HepG2 (cell line): Measurements from ENCODE around the gene WNT9A. TPM values are rescaled to one million over a fixed set of nuclear protein-coding genes. Genes with fewer than 3 reads are reported as not detected.
A peak's percentile ranks its signal among the peaks of the same experiment; 100 is the strongest.

ENCODE experiments used
- ATAC-seq: fragments of 200-7000 bp; cut with Tn5 transposase; 3 replicates; pipeline ENCODE4 v1.9.1; 2020; ENCODE audit warnings: mild to moderate bottlenecking, moderate library complexity
- BruUV-seq: library from RNA; stranded (reverse); fragments of 400-500 nt; replicated peaks from 2 replicates; lab custom pipeline; 2021; lab: Mats Ljungman, UMichigan
- CTCF ChIA-PET: fragments of 300-600 bp; formaldehyde crosslinking; extraction: SDS; loops from one replicate; lab custom pipeline; 2021; ENCODE audit warnings: low total read pairs, inconsistent platforms, low intra/inter-chr PET ratio; lab: Yijun Ruan, JAX
- POLR2A ChIA-PET: fragments of 350-600 bp; sonication (Branson Sonifier 250); formaldehyde crosslinking; loops from one replicate; lab custom pipeline; 2020; ENCODE audit warnings: antibody characterized with exemption, inconsistent platforms; lab: Yijun Ruan, JAX
- DNase-seq: peaks from one replicate; pipeline ENCODE4 v3.0.0-alpha.2; 2015; ENCODE audit warnings: low spot score
- FAIRE-seq: peaks from 3 replicates; lab custom pipeline; 2011; peaks lifted over from hg19 to GRCh38; lab: Jason Lieb, UNC
- H2AFZ ChIP-seq: one replicate; pipeline ENCODE4 v1.6.1; 2011; ENCODE audit warnings: low read length, inconsistent platforms
- H3K27ac ChIP-seq: fragments of 300-600 bp; 3 replicates; pipeline ENCODE4 v1.8.0; 2011; ENCODE audit warnings: mixed run types, mild to moderate bottlenecking, mixed read lengths, low read length, inconsistent platforms; ENCODE audit not compliant: insufficient read depth; ENCODE audit errors: extremely low read length
- H3K27me3 ChIP-seq, 2 experiments: fragments of 200-600 bp in 1 of 2; 2 replicates in 1 of 2; 3 replicates in 1 of 2; pipeline versions ENCODE4 v1.6.0 to v1.8.0; 2011; ENCODE audit warnings: low read length in 2 of 2, mild to moderate bottlenecking in 2 of 2, moderate library complexity in 2 of 2, inconsistent platforms in 1 of 2; ENCODE audit not compliant: insufficient read depth in 2 of 2, control insufficient read depth in 1 of 2
- H3K36me3 ChIP-seq, 2 experiments: fragments of 200-600 bp in 1 of 2; replicated peaks in 1 of 2; 2 replicates in 1 of 2; 3 replicates in 1 of 2; pipeline versions ENCODE4 v1.5.1 to v1.8.0; 2011; ENCODE audit warnings: low read length in 2 of 2, inconsistent platforms in 1 of 2; ENCODE audit not compliant: insufficient read depth in 2 of 2, control insufficient read depth in 1 of 2
- H3K4me1 ChIP-seq: 2 replicates; pipeline ENCODE4 v1.5.1; 2012; ENCODE audit warnings: low read length, inconsistent platforms; ENCODE audit not compliant: insufficient read depth
- H3K4me2 ChIP-seq: 2 replicates; pipeline ENCODE4 v1.6.0; 2011; ENCODE audit warnings: low read depth, low read length, inconsistent platforms
- H3K4me3 ChIP-seq, 3 experiments: fragments of 200-600 bp in 1 of 3; sonication (generic), shearing (Covaris generic) in 1 of 3; replicated peaks in 1 of 3; 2 replicates each; pipeline ENCODE4 v1.5.1; 2011 to 2016; ENCODE audit warnings: low read length in 3 of 3, inconsistent platforms in 2 of 3, low read depth in 2 of 3, mild to moderate bottlenecking in 2 of 3, control low read depth in 1 of 3, mixed read lengths in 1 of 3; ENCODE audit not compliant: insufficient read depth in 1 of 3
- H3K79me2 ChIP-seq: one replicate; pipeline ENCODE4 v1.6.1; 2011; ENCODE audit warnings: low read length, inconsistent platforms; ENCODE audit not compliant: insufficient read depth
- H3K9ac ChIP-seq: 2 replicates; pipeline ENCODE4 v1.6.0; 2011; ENCODE audit warnings: mild to moderate bottlenecking, low read depth, low read length, inconsistent platforms; ENCODE audit not compliant: insufficient read depth
- H3K9me3 ChIP-seq: 2 replicates; pipeline ENCODE4 v1.5.1; 2012; ENCODE audit warnings: mild to moderate bottlenecking, low read length
- H4K20me1 ChIP-seq: 2 replicates; pipeline ENCODE4 v1.6.0; 2011; ENCODE audit warnings: inconsistent platforms, mild to moderate bottlenecking, low read length, moderate library complexity; ENCODE audit not compliant: insufficient read depth
- HNF4G ChIP-seq, 2 experiments: sonication (generic) in 1 of 2; formaldehyde crosslinking in 1 of 2; IDR thresholded peaks; 2 replicates each; pipeline versions ENCODE4 v1.4.0 to v1.6.1; 2011 to 2020; ENCODE audit warnings: borderline replicate concordance in 2 of 2, low read depth in 2 of 2, mild to moderate bottlenecking in 2 of 2, low read length in 1 of 2, missing genetic modification reagents in 1 of 2, moderate library complexity in 1 of 2
- HNRNPLL ChIP-seq: fragments of 200-400 bp; formaldehyde crosslinking; IDR thresholded peaks from 2 replicates; pipeline ENCODE4 v1.6.1; 2017; ENCODE audit warnings: mild to moderate bottlenecking, low read depth, low read length; ENCODE audit not compliant: poor library complexity, severe bottlenecking
- SETDB1 ChIP-seq: sonication (generic); formaldehyde crosslinking; IDR thresholded peaks from 2 replicates; pipeline ENCODE4 v1.5.1; 2020; ENCODE audit warnings: missing genetic modification reagents, mild to moderate bottlenecking, borderline replicate concordance
- ZBTB7A ChIP-seq: sonication (generic); formaldehyde crosslinking; IDR thresholded peaks from 2 replicates; pipeline ENCODE4 v1.8.0; 2022; ENCODE audit warnings: mild to moderate bottlenecking, missing genetic modification reagents
- ZNF644 ChIP-seq: IDR thresholded peaks from 2 replicates; pipeline ENCODE4 v1.6.1; 2016; ENCODE audit warnings: low read depth
- WGBS: methylation state at CpG from one replicate; pipeline ENCODE4 v1.1.6; 2017; ENCODE audit warnings: low lambda C conversion rate; 5-methylcytosine and 5-hydroxymethylcytosine counted together
- in situ Hi-C: cut with HindIII; loops from 2 replicates; pipeline ENCODE4 v1.10.0; 2017; ENCODE audit warnings: low pct_unique_long_range_greater_than_20kb; ENCODE audit not compliant: extremely low pct_ligation_motif_present
- intact Hi-C: fragments of 100-400 bp; cut with micrococcal nuclease; formaldehyde crosslinking; loops from one replicate; pipeline ENCODE4 v1.10.0; 2022; ENCODE audit not compliant: unreplicated experiment
- polyA plus RNA-seq, 8 experiments: library from polyadenylated mRNA; depleted of rRNA in 3 of 8; stranded (reverse) in 7 of 8; unstranded in 1 of 8; fragments of >200 nt; fragmentation: Illumina TruSeq in 4 of 8; extraction: Trizol in 4 of 8; gene quantifications; 2 replicates each; pipeline versions ENCODE4 v1.2.1 to v1.2.3, GENCODE V29; 2011 to 2016; ENCODE audit warnings: low read depth in 4 of 8, missing spikeins in 1 of 8, mixed read lengths in 1 of 8; ENCODE audit not compliant: insufficient read depth in 1 of 8
- total RNA-seq, 5 experiments: library from RNA; depleted of rRNA; stranded (reverse); fragments of >200 nt; fragmentation: Illumina TruSeq; extraction: Trizol; gene quantifications; 2 replicates each; pipeline ENCODE4 v1.2.3, GENCODE V29; 2016; ENCODE audit warnings: low read depth in 1 of 5
- TF ChIP-seq, protein P1 (sequence below): sonication (generic); formaldehyde crosslinking; IDR thresholded peaks from 2 replicates; pipeline ENCODE4 v1.8.1; 2023; ENCODE audit warnings: mild to moderate bottlenecking, missing genetic modification reagents, borderline replicate concordance
- TF ChIP-seq, protein P2 (sequence below): sonication (generic); formaldehyde crosslinking; IDR thresholded peaks from 2 replicates; pipeline ENCODE4 v1.8.1; 2023; ENCODE audit warnings: mild to moderate bottlenecking, missing genetic modification reagents
- TF ChIP-seq, protein P3 (sequence below): sonication (generic); formaldehyde crosslinking; IDR thresholded peaks from 2 replicates; pipeline ENCODE4 v1.9.0; 2022; ENCODE audit warnings: low read depth, missing genetic modification reagents
- TF ChIP-seq, protein P4 (sequence below): sonication (generic); formaldehyde crosslinking; conservative IDR thresholded peaks from 2 replicates; pipeline ENCODE4 v1.4.0; 2020; ENCODE audit warnings: mild to moderate bottlenecking, missing genetic modification reagents, moderate library complexity

WNT9A gene
- total and polyA plus RNA-seq, 2 of the 13 experiments (the other 11 are each of a cell fraction or from before 2014, with no cell fraction given) = 0.04 TPM; not detected in 1

DNA sequence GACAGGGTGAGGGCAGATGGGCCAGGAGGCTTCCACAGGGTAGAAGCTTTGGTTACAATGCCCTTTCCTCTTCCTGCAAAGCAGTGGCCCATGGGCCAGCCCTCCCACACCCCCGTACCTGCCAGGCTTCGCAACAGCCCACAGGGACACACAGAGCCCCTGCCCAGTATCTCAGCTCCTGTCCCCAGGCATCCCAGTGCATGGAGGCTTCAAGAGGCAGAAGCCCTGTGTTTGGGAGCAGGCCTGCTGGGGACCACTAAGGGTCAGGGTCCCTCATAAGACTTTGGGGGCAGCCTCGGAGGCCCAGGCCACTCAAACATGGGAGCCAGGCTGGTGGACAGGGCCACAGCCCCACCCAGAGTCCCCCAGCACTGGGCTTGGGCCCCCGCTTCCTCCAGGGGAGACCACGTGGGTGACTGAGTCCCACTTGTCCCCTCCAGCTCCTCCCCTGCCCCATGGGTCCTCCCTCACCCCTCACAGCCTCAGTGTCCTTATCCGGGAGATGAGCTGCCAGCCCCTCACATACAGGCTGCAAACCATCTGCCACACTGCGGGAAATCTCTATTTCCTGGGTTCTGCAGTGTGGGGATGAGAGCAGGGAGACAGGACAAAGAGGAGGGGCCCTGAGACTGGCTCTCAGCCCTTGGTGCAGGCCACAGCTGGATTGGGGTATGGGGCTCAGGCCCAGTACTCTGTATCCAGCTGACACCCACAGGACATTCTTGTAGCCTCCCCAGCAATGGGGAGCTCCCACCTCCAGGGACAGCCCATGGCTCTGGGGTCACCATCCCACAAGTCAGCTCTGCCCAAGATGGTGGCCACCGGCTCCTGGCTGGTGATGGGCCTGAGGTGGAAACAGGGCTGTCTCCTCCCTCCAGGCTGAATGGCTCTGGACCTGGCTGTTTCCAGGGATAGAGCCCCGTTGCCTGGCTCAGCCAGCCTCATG, 50.7 kb downstream of the WNT9A start (continued):
- no peak for TF ChIP-seq HNRNPLL
- TF ChIP-seq, protein P1, sequence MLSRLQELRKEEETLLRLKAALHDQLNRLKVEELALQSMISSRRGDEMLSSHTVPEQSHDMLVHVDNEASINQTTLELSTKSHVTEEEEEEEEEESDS (CRISPR knock-in tag) = no peak

DNA sequence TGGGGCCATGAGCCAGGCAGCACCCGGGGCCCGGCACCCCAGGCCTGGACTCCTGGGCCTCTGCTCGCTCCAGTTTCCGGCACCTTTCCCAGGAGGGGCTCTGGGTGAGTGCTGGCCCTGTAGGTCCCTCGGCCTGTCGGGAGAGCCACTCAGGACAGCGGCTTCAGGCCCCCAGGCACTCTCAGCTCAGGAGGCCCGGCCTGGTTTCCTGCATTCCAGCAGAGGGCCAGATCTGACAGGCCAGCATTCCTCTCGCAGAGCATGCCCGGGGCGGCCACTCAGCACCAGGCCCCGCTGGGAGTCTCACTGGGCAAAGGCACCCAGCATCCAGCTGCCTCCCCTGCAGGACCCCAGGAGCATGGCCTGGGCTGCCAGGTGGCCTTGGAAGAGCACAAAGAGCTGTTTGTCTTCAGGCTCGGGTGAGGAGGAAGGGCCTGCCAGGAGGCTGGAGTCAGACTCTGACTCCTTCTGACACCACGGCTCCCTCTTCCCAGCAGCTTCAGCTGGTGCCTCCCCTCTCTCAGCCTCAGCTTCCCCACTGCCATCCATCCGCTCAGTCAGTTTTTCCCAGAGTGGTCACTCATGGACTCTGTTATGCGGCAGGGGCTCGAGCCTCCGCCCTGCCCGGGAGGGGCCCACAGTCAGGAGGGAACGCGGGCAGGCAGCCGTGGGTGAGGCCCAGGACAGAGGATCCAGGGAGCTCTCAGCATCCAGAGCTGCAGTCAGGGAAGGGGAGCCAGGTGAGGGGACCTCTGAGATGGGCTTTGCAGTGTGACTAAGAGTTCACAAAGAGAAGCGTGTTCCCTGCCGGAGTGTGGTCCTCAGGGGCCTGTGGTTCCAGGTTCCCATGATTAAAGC, 51.7 kb downstream of the WNT9A start:
- Histone ChIP-seq H3K27ac (no peak overlapping the region), H3K79me2 (no peaks in the 10 kb centered on the region), H3K4me1 (peaks cover 20% of the 10 kb centered on the region), H3K4me3 (peak overlapping the region in 2 of 3 experiments; percentile 0 to 44; a peak in 2 of 6 replicates), H2AFZ (no peak overlapping the region), H3K36me3 (no peaks in the 10 kb centered on the region), H3K9ac (no peak overlapping the region), H3K4me2 (peak overlapping the region; percentile 60), H4K20me1 (no peaks in the 10 kb centered on the region), H3K27me3 (peaks cover 4 to 40% of the 10 kb centered on the region in 2 experiments), H3K9me3 (no peaks in the 10 kb centered on the region)
- peak; percentile 71 for DNase-seq
- in situ Hi-C loops = no loop called here
- no peak for FAIRE-seq
- ChIA-PET POLR2A (no interaction called here), CTCF (no interaction called here)
- intact Hi-C loops = no loop called here
- 38% methylated on average over 9 of the region's 24 CpGs for WGBS
- peak; percentile 81 for ATAC-seq
- BruUV-seq = no TSS peak
- TF ChIP-seq, protein P2, sequence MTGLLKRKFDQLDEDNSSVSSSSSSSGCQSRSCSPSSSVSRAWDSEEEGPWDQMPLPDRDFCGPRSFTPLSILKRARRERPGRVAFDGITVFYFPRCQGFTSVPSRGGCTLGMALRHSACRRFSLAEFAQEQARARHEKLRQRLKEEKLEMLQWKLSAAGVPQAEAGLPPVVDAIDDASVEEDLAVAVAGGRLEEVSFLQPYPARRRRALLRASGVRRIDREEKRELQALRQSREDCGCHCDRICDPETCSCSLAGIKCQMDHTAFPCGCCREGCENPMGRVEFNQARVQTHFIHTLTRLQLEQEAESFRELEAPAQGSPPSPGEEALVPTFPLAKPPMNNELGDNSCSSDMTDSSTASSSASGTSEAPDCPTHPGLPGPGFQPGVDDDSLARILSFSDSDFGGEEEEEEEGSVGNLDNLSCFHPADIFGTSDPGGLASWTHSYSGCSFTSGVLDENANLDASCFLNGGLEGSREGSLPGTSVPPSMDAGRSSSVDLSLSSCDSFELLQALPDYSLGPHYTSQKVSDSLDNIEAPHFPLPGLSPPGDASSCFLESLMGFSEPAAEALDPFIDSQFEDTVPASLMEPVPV (CRISPR knock-in tag) = peak; percentile 21; the same call in 1 of the 2 replicates
- no peak for TF ChIP-seq HNF4G (IDR thresholded peaks at IDR 0.05; ENCODE audit: borderline replicate concordance, low read depth, low read length)
- 0 out of 2 replicates have a peak, but pooled peaks have one; percentile 31 for TF ChIP-seq HNF4G (CRISPR knock-in tag; IDR thresholded peaks at IDR 0.05; ENCODE audit: borderline replicate concordance, low read depth)
- 0 out of 2 replicates have a peak, but pooled peaks have one; percentile 17 for TF ChIP-seq ZBTB7A (CRISPR knock-in tag)
- TF ChIP-seq, protein P3, sequence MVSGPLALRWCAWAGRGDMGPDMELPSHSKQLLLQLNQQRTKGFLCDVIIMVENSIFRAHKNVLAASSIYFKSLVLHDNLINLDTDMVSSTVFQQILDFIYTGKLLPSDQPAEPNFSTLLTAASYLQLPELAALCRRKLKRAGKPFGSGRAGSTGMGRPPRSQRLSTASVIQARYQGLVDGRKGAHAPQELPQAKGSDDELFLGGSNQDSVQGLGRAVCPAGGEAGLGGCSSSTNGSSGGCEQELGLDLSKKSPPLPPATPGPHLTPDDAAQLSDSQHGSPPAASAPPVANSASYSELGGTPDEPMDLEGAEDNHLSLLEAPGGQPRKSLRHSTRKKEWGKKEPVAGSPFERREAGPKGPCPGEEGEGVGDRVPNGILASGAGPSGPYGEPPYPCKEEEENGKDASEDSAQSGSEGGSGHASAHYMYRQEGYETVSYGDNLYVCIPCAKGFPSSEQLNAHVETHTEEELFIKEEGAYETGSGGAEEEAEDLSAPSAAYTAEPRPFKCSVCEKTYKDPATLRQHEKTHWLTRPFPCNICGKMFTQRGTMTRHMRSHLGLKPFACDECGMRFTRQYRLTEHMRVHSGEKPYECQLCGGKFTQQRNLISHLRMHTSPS (CRISPR knock-in tag) = peak; percentile 74
- TF ChIP-seq, protein P4, sequence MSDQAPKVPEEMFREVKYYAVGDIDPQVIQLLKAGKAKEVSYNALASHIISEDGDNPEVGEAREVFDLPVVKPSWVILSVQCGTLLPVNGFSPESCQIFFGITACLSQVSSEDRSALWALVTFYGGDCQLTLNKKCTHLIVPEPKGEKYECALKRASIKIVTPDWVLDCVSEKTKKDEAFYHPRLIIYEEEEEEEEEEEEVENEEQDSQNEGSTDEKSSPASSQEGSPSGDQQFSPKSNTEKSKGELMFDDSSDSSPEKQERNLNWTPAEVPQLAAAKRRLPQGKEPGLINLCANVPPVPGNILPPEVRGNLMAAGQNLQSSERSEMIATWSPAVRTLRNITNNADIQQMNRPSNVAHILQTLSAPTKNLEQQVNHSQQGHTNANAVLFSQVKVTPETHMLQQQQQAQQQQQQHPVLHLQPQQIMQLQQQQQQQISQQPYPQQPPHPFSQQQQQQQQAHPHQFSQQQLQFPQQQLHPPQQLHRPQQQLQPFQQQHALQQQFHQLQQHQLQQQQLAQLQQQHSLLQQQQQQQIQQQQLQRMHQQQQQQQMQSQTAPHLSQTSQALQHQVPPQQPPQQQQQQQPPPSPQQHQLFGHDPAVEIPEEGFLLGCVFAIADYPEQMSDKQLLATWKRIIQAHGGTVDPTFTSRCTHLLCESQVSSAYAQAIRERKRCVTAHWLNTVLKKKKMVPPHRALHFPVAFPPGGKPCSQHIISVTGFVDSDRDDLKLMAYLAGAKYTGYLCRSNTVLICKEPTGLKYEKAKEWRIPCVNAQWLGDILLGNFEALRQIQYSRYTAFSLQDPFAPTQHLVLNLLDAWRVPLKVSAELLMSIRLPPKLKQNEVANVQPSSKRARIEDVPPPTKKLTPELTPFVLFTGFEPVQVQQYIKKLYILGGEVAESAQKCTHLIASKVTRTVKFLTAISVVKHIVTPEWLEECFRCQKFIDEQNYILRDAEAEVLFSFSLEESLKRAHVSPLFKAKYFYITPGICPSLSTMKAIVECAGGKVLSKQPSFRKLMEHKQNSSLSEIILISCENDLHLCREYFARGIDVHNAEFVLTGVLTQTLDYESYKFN (CRISPR knock-in tag) = 0 out of 2 replicates have a peak, but pooled peaks have one; percentile 23
- TF ChIP-seq ZNF644 (CRISPR knock-in tag) = 0 out of 2 replicates have a peak, but pooled peaks have one; percentile 50
- TF ChIP-seq SETDB1 (CRISPR knock-in tag) = no peak
